Uterus (tissue), 4 donors: ENCODE data around the gene ISG15. TPM values are rescaled to one million over a fixed set of nuclear protein-coding genes. Genes with fewer than 3 reads are reported as not detected.

Experiments
- DNase-seq, 2 donors: peaks; one replicate each; pipeline ENCODE4 v3.0.0-alpha.2; 2019 to 2020
- H3K27ac ChIP-seq, 2 donors: fragments of 200-600 bp; sonication (generic); 1 replicate in 1 of 2; 2 replicates in 1 of 2; pipeline ENCODE4 v1.5.1; 2016 to 2018
- H3K27me3 ChIP-seq, 2 donors: fragments of 200-600 bp; sonication (generic); one replicate each; pipeline ENCODE4 v1.5.1; 2018 to 2019; ENCODE audit warnings: control low read depth in 1 of 2
- H3K36me3 ChIP-seq, 2 donors: fragments of 200-600 bp; sonication (generic); one replicate each; pipeline ENCODE4 v1.5.1; 2019; ENCODE audit warnings: control low read depth in 1 of 2
- H3K4me1 ChIP-seq, 2 donors: fragments of 200-600 bp; sonication (generic); one replicate each; pipeline ENCODE4 v1.5.1; 2018 to 2019; ENCODE audit warnings: control low read depth in 1 of 2
- H3K4me3 ChIP-seq, 2 donors: fragments of 200-600 bp; sonication (generic); 1 replicate in 1 of 2; 2 replicates in 1 of 2; pipeline ENCODE4 v1.5.1; 2018 to 2019; ENCODE audit warnings: mild to moderate bottlenecking in 1 of 2
- H3K9me3 ChIP-seq, 2 donors: fragments of 200-600 bp; sonication (generic); one replicate each; pipeline ENCODE4 v1.5.1; 2019; ENCODE audit warnings: control low read depth in 1 of 2
- CTCF ChIP-seq, 4 experiments: fragments of 200-600 bp in 2 of 4; fragments of 450-650 bp in 2 of 4; sonication (generic) in 2 of 4; IDR thresholded peaks; one replicate each; pipeline ENCODE4 v1.5.1; 2016 to 2019; ENCODE audit warnings: antibody characterized with exemption in 4 of 4, mild to moderate bottlenecking in 2 of 4, moderate library complexity in 1 of 4
- POLR2A ChIP-seq, 2 donors: fragments of 450-650 bp; IDR thresholded peaks; one replicate each; pipeline ENCODE4 v1.6.1; 2016; ENCODE audit warnings: antibody characterized with exemption in 2 of 2, mild to moderate bottlenecking in 1 of 2, moderate library complexity in 1 of 2
- intact Hi-C: fragments of 100-400 bp; cut with DNase I; formaldehyde crosslinking; loops from one replicate; pipeline ENCODE4 v1.15.1; 2023; ENCODE audit warnings: low total_unique reads
- total RNA-seq, 4 donors: library from RNA; depleted of rRNA in 3 of 4; stranded (reverse); fragments of >200 nt in 3 of 4; gene quantifications; one replicate each; pipeline versions ENCODE4 v1.1.0 to v1.2.4, GENCODE V29; 2014 to 2023
- donor health status: DM: yes; HTN: yes; CAD: no.

Gene ISG15
- total RNA-seq, 4 donors from 2014 or later = 1.8 to 27.2 (median 15.2) TPM

- Histone ChIP-seq H3K4me1 (peaks cover 0 to 7% of the 10 kb centered on the region in 2 donors), H3K27me3 (peaks cover 14 to 19% of the 10 kb centered on the region in 2 donors), H3K4me3 (no peak overlapping the region), H3K9me3 (no peaks in the 10 kb centered on the region), H3K36me3 (no peaks in the 10 kb centered on the region), H3K27ac (no peak overlapping the region)
- no peak for TF ChIP-seq CTCF (IDR thresholded peaks at IDR 0.05)
- TF ChIP-seq POLR2A (IDR thresholded peaks at IDR 0.05) = no peak
- DNase-seq = no peak
- intact Hi-C loops = loop anchor here (10.0 kb wide), 2 partner anchors 69 to 261 kb away; partner anchors contain the start of genes B3GALT6 and SDF4
Measured at GRCh38 chr1:973459-974292, 39.6 kb upstream of the ISG15 start.

- H3K27ac ChIP-seq = no peak overlapping the region
- H3K4me3 ChIP-seq = no peak overlapping the region
- peaks cover 14 to 19% of the 10 kb centered on the region in 2 donors for H3K27me3 ChIP-seq
- DNase-seq = no peak
- peaks cover 0 to 7% of the 10 kb centered on the region in 2 donors for H3K4me1 ChIP-seq
- TF ChIP-seq CTCF (IDR thresholded peaks at IDR 0.05) (no peak), POLR2A (IDR thresholded peaks at IDR 0.05) (no peak)
- intact Hi-C loops = loop anchor here (10.0 kb wide), 2 partner anchors 69 to 261 kb away; partner anchors contain the start of genes B3GALT6 and SDF4
- H3K36me3 ChIP-seq = no peaks in the 10 kb centered on the region
- H3K9me3 ChIP-seq = no peaks in the 10 kb centered on the region
Measured at GRCh38 chr1:974293-974640, 39.0 kb upstream of the ISG15 start.

- DNase-seq = no peak
- Histone ChIP-seq H3K27me3 (peaks cover 14 to 19% of the 10 kb centered on the region in 2 donors), H3K9me3 (no peaks in the 10 kb centered on the region), H3K4me3 (no peak overlapping the region), H3K36me3 (no peaks in the 10 kb centered on the region), H3K27ac (no peak overlapping the region), H3K4me1 (peaks cover 0 to 7% of the 10 kb centered on the region in 2 donors)
- TF ChIP-seq CTCF (IDR thresholded peaks at IDR 0.05) (no peak), POLR2A (IDR thresholded peaks at IDR 0.05) (no peak)
- intact Hi-C loops = loop anchor here (10.0 kb wide), 2 partner anchors 70 to 260 kb away; partner anchors contain the start of genes B3GALT6 and SDF4
Measured at GRCh38 chr1:974687-975328, 38.5 kb upstream of the ISG15 start.

GRCh38 chr1:975365-975764, 37.9 kb upstream of the ISG15 start:
- Histone ChIP-seq H3K27me3 (peaks cover 12 to 18% of the 10 kb centered on the region in 2 donors), H3K4me1 (peaks cover 0 to 7% of the 10 kb centered on the region in 2 donors), H3K36me3 (no peaks in the 10 kb centered on the region), H3K27ac (no peak overlapping the region), H3K9me3 (no peaks in the 10 kb centered on the region), H3K4me3 (no peak overlapping the region)
- TF ChIP-seq CTCF (IDR thresholded peaks at IDR 0.05) (no peak), POLR2A (IDR thresholded peaks at IDR 0.05) (no peak)
- DNase-seq = no peak
- intact Hi-C loops = loop anchor here (10.0 kb wide), 2 partner anchors 71 to 259 kb away; partner anchors contain the start of genes B3GALT6 and SDF4
